Measurements from ENCODE around the gene ETFDH.
"Not testable (repeated sequence)": the region's sequence is repeated elsewhere in the genome, so short reads cannot be mapped to it uniquely, and the experiment has no call there.

ETFDH gene

DNA sequence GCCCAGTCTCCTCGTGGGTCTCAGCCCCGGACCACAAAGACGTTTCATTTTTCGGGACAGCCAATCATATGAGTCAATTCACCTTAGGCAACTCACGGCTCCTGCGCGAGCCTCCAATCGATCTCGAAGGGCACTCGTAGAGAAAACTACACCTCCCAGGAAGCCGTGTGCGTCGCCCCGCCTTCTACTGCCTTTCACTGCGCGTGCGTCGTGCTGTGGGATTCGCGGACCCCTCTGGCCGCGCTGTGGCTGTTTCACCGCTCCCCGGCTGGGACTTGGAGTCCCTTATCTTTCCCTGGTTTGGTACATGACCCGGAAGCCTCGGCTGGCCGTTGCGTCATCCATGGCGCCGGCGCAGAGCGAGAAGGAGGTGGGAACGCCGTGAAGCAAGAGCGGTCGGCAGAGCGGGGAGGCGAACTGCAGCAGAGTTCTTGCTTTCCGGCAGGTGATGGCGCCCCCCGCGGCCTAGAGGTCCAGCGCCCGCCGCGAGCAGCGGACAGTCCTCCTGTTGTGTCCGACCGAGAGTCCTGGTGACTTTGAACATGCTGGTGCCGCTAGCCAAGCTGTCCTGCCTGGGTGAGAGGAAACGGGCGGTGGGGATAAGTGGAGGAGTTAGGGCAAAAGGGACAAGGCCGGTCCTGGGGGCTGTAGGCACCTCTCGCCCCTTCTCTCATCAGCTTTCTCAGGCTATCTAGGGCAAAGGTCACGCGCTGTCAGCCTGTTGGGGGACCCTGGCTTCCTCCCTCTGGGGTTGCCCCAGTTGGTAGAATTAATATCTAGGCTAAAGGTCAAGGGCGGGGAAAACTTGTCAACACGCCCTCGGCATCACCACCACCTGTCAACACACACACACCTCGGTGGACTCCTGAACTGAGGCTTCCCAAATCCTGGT, at the start of gene ETFDH:
TSS of gene ETFDH (plus strand) at position 382 of the 892 bp plus-strand sequence. CDS start at position 543, 161 bp downstream.
- DNase-seq (ENCODE audit: low read depth) = peak; percentile 100

DNA sequence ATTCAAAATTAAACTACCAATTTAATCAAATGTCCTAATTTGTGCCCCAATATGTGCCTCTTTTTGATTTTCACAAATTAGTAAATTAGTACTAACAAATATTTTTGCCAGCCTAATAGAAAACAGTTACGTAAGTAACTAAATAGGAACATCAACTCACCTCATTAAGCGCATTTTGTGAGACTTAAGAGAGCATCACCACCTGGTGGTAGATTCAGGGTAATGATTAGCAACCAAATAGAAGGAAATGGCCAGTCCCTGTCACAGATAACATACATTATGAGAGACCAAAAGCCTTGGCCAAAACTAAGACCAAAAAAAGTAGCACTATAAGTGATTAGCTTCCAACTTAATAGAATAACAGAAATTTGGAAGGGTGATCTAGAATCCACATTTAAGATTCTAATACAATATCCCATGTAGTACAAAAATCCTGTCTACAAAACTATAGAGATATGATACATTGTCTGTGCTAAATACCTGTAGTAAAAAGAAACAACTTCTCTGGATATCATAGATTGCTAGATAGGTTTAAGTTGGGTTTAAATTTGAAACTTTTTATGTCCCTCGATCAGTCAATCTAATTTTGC, 47.1 kb upstream of the ETFDH start:
- peak; percentile 69 for DNase-seq (ENCODE audit: low read depth)

DNA sequence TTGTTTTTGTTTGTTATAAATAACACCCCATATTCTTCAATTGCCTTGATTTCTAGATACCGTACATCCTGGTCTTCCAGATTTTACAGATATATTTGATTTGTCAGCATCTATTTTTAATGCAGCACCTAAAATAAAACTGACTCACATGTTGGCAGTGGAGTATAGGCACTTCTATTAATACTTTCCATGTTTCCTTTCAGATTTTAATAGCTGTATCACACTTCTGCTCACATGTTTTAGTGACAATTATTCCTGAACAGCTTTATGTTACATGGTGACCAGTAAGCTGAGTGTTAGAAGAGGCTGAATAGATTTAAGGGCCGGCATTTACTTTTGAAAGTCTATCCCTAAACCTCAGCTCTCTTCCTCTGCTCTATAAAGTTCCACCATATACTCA, 46.6 kb upstream of the ETFDH start:
- no peak for DNase-seq (ENCODE audit: low read depth)

DNA sequence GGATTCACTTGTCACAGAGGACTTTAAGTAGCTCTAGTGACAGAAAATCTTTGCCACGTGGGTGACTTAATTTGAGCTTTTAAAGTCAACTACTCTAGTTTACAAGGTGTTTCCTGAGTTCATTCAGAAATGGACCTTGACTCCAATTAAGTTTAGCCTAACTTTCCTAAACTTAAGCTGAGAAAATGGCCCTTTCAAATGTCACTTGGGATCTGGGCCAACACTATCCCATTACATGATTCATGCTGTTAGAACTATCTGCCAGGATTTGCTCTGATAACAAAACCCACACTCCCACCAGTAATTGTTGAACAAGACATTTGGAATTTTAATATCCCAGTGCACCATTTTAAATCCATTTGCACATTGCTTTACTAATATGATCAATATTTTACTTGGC, 41.2 kb upstream of the ETFDH start:
- peak; percentile 70 for DNase-seq (ENCODE audit: low read depth)

DNA sequence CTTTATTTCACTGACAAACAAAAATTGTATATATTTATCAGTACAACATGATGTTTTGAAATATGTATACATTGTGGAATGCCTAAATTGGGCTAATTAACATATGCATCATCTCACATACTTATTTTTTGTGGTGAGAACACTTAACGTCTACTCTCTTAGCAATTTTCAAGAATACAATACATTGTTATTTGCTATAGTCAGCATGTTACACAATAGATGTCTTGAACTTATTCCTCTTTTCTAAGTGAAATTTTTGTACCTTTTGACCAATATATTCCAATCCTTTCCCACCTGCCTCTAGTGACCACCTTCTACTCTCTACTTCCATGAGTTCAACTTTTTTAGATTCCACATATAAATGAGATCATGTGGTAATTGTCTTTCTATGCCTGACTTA, 35.5 kb upstream of the ETFDH start:
- no peak for DNase-seq (ENCODE audit: low read depth)

DNA sequence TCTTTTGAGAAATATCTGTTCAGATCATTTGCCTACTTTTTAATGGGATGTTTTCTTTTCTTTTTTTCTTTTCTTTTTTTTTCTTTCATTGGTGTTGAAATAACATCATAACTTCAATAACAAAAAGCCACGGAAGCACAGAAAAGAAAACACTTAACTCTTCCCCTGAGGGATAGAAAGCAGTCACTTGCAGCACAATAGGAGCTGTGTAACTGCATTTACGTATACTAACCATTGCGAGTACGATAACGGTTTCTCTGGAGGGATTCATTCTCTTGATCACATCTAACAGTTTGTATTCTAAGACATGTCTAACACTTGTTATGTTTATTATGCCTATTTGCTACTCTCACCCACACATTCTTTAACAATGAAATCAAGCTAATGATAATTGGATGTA, 27.7 kb upstream of the ETFDH start:
- DNase-seq (ENCODE audit: low read depth) = no peak

DNA sequence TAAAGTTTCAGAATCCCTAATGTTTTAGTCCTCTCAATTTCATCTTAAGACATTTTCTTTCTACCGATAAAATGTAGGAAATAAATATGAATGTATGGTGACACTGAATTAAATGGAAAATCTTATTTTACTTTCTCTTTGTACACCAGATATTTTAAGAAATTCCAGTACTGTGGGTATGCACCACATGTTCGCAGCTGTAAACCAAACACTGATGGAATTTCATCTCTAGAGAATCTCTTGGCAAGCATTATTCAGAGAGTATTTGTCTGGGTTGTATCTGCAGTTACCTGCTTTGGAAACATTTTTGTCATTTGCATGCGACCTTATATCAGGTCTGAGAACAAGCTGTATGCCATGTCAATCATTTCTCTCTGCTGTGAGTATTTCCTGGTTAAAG, 27.3 kb upstream of the ETFDH start:
- no peak for DNase-seq (ENCODE audit: low read depth)

DNA sequence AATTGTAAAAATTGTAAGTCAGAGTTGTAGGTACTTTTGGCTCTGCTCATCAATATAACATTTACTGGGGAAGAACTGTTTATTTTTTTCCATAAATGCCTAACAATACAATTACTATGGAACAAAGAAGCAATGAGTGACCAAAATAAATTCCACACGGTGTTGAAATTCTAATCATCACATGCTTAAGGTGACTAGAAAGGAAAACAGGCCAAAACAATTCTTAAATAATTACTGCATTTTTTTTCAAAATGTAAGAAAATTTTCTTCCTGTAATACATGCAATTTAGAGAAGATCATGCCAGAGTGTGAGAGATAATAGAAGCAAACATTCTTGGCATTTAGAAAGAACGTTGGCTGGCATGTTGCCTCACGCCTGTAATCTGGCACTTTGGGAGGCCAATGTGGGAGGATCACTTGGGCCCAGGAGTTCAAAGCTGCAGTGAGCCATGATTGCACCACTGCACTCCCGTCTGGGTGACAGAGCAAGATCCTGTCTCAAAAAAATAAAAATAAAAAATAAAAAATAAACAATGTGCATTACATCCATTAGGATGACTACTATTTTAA, 22.9 kb upstream of the ETFDH start:
- DNase-seq (ENCODE audit: low read depth) = peak; percentile 37

DNA sequence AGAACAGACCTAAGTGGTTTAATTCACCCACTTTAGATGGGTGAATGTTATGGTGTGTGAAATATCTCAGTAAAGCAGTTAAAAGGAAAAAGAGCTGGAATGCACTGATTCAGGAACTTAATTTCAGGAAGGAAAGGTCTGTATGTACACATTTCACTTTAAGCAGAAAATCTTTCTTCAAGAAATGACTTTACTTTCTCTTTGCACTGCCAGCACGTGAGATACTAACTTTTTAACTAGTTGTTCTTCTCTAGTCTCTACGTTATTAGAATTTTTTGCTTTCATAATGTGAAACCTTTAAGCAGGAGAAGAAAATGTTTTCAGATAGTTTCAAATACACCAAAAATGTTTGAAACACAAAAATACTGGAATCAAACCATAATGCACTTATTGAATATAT, 19.2 kb upstream of the ETFDH start:
- no peak for DNase-seq (ENCODE audit: low read depth)

DNA sequence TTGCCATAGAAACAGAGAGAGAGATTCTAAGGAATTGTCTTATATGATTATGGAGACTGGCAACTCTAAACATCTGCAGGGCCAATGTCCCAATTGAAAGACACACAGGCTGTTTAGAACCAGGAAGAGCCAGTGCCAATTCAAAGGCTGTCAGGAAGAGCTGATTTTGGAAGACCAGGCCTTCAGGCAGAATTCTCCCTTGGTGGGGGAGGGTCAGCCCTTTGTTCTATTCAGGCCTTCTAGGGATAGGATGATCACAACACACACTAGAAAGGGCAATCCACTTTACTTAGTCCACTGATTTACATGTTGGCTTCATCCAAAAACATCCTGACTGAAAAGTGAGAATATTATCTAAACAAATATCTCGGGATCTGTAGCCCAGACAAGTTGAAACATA, 15.7 kb upstream of the ETFDH start:
- DNase-seq (ENCODE audit: low read depth) = no peak

DNA sequence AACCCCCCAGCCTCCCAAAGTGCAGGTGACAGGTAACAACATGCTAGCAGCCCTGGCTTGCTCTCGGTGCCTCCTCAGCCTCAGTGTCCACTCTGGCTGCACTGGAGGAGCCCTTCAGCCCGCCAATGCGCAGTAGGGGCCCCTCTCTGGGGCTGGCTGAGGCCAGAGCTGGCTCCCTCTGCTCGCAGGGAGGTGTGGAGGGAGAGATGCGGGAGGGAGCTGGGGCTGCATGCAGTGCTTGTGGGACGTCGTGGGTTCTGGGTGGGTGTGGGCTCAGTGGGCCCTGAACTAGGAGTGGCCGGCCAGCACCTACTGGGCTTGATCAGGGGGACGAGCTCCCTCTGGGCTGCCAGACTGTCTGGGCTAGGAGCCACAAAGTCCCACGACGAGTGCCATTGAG, 14.8 kb upstream of the ETFDH start:
- no peak for DNase-seq (ENCODE audit: low read depth)

DNA sequence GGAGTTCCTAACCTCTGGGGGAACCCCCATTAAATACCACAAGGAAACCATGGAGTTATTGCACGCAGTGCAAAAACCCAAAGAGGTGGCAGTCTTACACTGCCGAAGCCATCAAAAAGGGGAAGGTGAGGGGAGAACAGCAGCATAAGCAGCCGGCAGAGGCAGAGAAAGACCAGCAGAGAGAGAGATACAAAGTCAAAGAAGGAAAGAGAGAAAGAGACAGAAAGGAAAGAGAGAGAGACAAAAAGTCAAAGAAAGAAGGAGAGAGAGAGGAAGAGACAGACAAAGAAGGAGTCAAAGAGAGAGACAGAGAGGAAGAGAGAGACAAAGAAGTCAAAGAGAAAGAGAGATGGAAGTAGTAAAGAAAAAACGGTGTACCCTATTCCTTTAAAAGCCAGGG, 8.8 kb upstream of the ETFDH start:
- not testable (repeated sequence) for DNase-seq (ENCODE audit: low read depth)

DNA sequence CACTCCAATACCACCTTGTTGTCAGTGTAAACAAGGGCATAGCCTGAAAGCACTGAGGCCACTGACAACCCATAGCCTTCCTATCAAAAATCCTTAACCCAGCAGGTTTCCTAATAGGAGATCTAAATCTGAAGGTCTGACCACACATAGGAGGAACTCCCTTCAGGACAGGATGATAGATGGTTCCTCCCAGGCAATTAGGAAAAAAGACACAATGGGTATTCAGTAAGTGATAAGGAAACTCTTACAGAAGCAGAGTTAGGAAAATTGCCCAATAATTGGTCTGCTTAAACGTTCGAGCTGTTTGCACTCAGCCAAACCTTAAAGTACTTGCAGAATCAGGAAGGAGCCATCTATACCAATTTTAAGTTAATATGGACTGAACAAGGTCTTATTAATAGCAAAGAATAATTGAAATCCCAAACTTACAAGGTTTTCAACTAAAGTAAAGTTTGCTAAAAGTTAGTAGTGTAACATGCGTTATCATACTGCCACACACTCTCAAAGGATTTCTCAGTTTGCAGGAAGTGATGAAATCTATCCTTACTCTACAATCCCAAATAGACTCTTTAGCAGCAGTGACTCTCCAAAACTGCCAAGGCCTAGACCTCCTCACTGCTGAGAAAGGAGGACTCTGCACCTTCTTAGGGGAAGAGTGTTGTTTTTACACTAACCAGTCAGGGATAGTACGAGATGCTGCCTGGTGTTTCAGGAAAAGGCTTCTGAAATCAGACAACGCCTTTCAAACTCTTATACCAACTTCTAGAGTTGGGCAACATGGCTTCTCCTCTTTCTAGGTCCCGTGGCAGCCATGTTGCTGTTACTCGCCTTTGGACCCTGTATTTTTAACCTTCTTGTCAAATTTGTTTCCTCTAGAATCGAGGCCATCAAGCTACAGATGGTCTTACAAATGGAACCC, 8.1 kb upstream of the ETFDH start:
- DNase-seq (ENCODE audit: low read depth) = not testable (repeated sequence)

DNA sequence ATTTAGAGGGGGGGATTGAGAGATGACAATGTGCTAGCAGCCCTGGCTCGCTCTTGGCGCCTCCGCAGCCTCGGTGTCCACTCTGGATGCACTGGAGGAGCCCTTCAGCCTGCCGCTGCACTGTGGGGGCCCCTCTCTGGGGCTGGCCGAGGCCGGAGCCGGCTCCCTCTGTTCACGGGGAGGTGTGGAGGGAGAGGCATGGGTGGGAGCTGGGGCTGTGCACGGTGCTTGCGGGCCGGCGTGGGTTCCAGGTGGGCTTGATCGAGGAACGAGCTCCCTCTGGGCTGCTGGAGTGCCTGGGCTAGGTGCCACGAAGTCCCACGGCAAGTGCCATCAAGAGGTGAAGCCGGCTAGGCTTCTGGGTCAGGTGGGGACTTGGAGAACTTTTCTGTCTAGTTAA, 7.3 kb upstream of the ETFDH start:
- DNase-seq (ENCODE audit: low read depth) = no peak

DNA sequence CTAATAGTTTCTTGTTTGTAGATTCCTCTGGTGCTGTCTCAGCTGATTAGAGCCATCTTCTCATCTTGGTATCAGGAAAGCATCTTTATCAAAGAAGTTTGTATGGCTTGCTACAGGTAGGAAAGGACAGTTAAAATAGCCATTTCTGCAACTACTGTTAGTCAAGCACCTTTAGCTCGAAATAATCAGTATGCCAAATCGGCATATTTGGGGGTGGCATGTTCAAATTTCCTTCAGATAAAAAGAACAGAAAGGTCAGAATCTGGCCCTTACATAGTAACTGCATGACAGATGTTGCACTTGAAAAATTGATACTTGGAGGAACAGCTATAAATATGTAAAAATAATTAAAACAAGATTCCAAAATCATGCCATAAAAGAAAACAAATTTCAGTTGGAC, 5.2 kb upstream of the ETFDH start:
- no peak for DNase-seq (ENCODE audit: low read depth)

DNA sequence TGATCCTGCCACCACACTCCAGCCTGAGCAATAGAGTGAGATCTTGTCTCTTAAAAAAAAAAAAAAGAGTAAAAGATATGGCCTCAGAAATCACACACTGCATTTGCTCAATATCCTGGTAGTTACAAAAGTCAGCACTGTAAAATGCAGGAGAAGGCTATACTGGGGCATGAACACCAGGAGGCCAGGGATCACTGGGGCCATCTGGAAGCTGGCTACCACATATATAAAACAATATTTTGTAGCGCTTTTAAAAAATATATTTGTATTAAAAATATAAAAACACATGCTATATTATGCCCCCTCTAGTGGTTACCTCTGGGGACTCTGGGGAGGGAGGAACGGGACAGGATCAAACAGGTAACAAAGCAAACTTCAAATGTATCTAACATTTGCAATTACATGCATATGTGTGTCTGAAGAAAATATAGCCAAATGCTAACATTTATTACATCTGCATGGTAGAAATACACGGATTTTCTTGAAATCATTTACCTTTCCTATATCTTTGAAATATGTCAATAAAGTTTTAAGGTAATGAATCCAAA, 4.4 kb upstream of the ETFDH start:
- peak; percentile 49 for DNase-seq (ENCODE audit: low read depth)

DNA sequence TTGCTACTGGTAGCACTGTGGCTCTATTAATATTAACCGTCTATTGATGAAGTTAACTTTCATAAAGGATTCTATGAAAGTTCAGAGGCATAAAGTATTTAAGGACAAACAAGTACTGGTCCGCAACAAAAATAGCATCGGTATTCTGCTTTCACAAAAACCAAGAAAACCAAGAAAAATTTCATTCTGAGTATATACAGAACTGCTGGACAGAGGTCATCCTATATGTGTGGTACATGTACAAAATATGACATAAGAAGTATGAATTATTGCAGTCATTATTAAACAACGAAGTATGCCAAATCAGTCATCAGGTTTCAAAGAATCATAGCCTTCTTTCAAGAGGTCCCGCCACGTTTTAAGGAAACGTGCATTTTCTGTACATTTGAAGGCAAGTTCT, 2.8 kb upstream of the ETFDH start:
- no peak for DNase-seq (ENCODE audit: low read depth)

DNA sequence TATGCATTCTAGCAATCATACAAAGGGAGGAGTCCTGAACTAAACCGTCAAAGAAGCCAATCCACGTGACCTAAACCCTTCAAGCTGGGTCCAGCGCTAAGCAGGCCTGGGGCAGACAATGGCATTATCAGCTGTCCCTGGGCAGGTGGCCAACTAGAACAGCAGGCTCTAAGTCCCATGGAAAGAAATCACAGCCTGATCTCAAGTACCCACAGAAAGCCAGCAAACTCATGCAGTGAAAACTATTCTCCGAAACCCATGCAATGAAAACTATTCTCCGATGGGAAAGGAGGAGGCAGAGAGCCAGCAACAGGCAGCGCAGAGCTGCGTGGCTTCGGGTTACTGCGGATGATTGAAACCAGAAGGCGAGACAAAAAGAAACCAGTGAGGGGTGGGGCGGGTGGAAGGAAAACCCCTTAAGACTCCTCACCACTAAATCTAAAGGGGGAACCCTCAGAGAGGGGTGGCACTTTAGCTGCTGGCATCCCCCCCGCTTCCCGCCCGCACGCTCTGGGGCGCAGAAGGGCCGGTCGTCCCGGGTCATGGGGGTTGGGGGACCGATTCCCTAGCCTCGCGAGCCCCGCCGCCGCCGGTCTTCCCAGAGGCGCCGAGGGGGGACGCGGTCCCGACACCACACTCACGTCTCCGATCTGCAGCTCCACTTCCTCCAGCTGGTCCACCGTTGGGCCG, 976 bp upstream of the ETFDH start:
- DNase-seq (ENCODE audit: low read depth) = peak; percentile 85

DNA sequence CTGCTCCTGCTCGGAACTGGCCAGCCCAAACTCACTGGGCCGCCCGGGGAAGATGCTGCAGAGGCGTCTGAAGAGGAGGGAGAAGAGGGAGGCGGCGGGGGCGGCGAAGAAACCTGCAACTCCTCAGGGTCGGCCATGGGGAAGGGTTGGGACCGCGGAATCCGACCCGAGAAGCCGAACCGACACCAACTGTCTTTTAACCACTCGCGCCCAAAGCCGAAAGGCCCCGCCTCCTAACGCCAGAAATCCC, 506 bp upstream of the ETFDH start, which contains the start of gene C4orf46:
TSS of gene C4orf46 (minus strand) at position 223 of the 250 bp plus-strand sequence. CDS start at position 137, 86 bp downstream.
- DNase-seq (ENCODE audit: low read depth) = no peak

DNA sequence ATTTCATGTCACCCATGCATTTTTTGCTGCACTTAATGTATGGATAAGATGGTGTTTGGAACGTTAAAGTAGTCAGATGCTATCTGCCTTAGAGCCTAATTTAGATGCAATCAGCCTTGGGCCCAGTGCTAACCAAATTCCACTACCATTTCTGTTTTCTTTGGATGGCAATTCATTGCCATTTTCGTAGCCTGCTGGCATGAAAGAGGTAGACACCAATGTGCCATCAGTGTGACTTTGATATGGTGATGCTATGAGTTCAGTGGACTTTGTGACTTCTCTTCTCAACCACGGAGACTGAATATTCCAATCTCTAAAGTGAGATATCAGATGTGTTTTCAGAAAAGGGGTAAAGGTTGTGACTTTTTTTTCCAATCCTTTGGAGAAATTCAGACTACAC, 1.5 kb downstream of the ETFDH start:
- DNase-seq (ENCODE audit: low read depth) = no peak

DNA sequence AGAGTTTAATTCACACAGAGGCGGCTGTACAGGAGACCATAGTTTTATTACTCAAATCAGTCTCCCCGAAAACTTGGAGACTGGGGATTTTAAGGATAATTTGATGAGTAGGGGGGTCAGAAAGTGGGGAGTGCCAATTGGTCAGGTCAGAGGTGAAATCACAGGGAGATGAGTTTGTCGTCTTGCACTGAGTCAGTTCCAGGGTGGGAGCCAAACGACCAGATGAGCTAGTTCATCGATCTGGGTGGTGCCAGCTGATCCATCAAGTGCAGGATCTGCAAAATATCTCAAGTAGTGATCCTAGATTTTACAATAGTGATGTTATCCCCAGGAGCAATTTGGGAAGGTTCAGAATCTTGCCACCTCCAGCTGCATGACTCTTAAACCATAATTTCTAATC, 4.0 kb downstream of the ETFDH start:
- no peak for DNase-seq (ENCODE audit: low read depth)

DNA sequence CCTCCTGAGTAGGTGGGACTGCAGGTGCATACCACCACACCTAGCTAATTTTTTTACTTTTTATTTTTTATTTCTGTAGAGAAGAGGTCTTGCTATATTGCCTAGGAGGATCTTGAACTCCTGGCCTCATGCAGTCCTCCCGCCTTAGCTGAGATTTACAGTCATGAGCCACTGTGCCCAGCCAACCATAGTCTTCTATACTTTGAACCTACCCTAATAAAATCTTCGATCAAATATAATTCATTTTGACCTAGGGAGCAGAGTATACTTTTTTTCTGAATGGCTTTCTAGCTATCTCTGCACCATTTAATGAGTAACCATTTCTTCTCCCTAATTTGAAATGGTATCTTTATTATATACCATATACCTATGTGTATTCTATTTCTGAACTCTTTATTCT, 6.7 kb downstream of the ETFDH start:
- no peak for DNase-seq (ENCODE audit: low read depth)
